Measurements from ENCODE around the gene GNL2. TPM values are rescaled to one million over a fixed set of nuclear protein-coding genes. Genes with fewer than 3 reads are reported as not detected.
"Not testable (repeated sequence)": the region's sequence is repeated elsewhere in the genome, so short reads cannot be mapped to it uniquely, and the experiment has no call there.

The GNL2 gene
- polyA plus RNA-seq, 4 donors = 65.4 to 76.5 (median 69.3) TPM

- DNase-seq (ENCODE audit: low read depth in 4 of 4, low spot score in 3 of 4) = no peak
These were observed 34.3 kb downstream of the GNL2 start for GRCh38 chr1:37561133-37562132.

GRCh38 chr1:37560401-37561132, 35.2 kb downstream of the GNL2 start:
- DNase-seq (ENCODE audit: low read depth in 4 of 4, low spot score in 3 of 4) = no peak

- not testable (repeated sequence) for DNase-seq (ENCODE audit: low read depth in 4 of 4, low spot score in 3 of 4)
These were observed 35.8 kb downstream of the GNL2 start for GRCh38 chr1:37559957-37560379.

- DNase-seq (ENCODE audit: low read depth in 4 of 4, low spot score in 3 of 4) = no peak
These were observed 36.7 kb downstream of the GNL2 start for GRCh38 chr1:37559080-37559479.

- DNase-seq (ENCODE audit: low read depth in 4 of 4, low spot score in 3 of 4) = no peak
These were observed 37.3 kb downstream of the GNL2 start for GRCh38 chr1:37558411-37558810.

GRCh38 chr1:37557402-37557801, 38.3 kb downstream of the GNL2 start:
- no peak for DNase-seq (ENCODE audit: low read depth in 4 of 4, low spot score in 3 of 4)

GRCh38 chr1:37556712-37557196, 39.0 kb downstream of the GNL2 start, which contains the start of gene DNALI1:
TSS of gene DNALI1 (plus strand) at chr1:37556940. CDS start at chr1:37556995, 55 bp downstream.
- peak; percentile 81 to 88 (median 84) for DNase-seq (ENCODE audit: low read depth in 4 of 4, low spot score in 3 of 4)

GRCh38 chr1:37553927-37554808, 41.6 kb downstream of the GNL2 start, which contains the start of gene SNIP1:
TSS of gene SNIP1 (minus strand) at chr1:37554293. CDS start at chr1:37554229, 64 bp downstream.
- peak; percentile 81 to 90 (median 88) for DNase-seq (ENCODE audit: low read depth in 4 of 4, low spot score in 3 of 4)

- no peak for DNase-seq (ENCODE audit: low read depth in 4 of 4, low spot score in 3 of 4)
These were observed 42.2 kb downstream of the GNL2 start for GRCh38 chr1:37553598-37553926.

GRCh38 chr1:37549341-37549740, 46.4 kb downstream of the GNL2 start:
- no peak for DNase-seq (ENCODE audit: low read depth in 4 of 4, low spot score in 3 of 4)

- no peak for DNase-seq (ENCODE audit: low read depth in 4 of 4, low spot score in 3 of 4)
These were observed 50.7 kb downstream of the GNL2 start for GRCh38 chr1:37545019-37545418.

- no peak for DNase-seq (ENCODE audit: low read depth in 4 of 4, low spot score in 3 of 4)
These were observed 51.2 kb downstream of the GNL2 start for GRCh38 chr1:37544530-37544929.

GRCh38 chr1:37540036-37540785, 55.5 kb downstream of the GNL2 start:
- DNase-seq (ENCODE audit: low read depth in 4 of 4, low spot score in 3 of 4) = no peak

- not testable (repeated sequence) for DNase-seq (ENCODE audit: low read depth in 4 of 4, low spot score in 3 of 4)
These were observed 56.6 kb downstream of the GNL2 start for GRCh38 chr1:37539154-37539553.

- no peak for DNase-seq (ENCODE audit: low read depth in 4 of 4, low spot score in 3 of 4)
These were observed 58.4 kb downstream of the GNL2 start for GRCh38 chr1:37537378-37537777.

GRCh38 chr1:37533317-37534093, 62.2 kb downstream of the GNL2 start:
- no peak for DNase-seq (ENCODE audit: low read depth in 4 of 4, low spot score in 3 of 4)

GRCh38 chr1:37532418-37533156, 63.1 kb downstream of the GNL2 start:
- not testable (repeated sequence) for DNase-seq (ENCODE audit: low read depth in 4 of 4, low spot score in 3 of 4)

- not testable (repeated sequence) for DNase-seq (ENCODE audit: low read depth in 4 of 4, low spot score in 3 of 4)
These were observed 65.8 kb downstream of the GNL2 start for GRCh38 chr1:37529888-37530287.
